Transverse colon (tissue), 3 donors: ENCODE results near the gene VASH2.

ENCODE experiments used
- EP300 ChIP-seq: sonication (generic); formaldehyde crosslinking; IDR thresholded peaks from one replicate; pipeline ENCODE4 v1.6.1; 2017; ENCODE audit warnings: antibody characterized with exemption, low read depth
- POLR2A ChIP-seq: fragments of 450-650 bp; IDR thresholded peaks from one replicate; pipeline ENCODE4 v1.6.1; 2016; ENCODE audit warnings: antibody characterized with exemption, mild to moderate bottlenecking, moderate library complexity
- TF ChIP-seq, protein P1 (sequence below), 5 experiments: fragments of 200-600 bp in 3 of 5; fragments of 450-650 bp in 2 of 5; sonication (generic) in 3 of 5; IDR thresholded peaks; 1 replicate in 2 of 5; 2 replicates in 3 of 5; pipeline ENCODE4 v1.5.1; 2016 to 2017; ENCODE audit warnings: antibody characterized with exemption in 5 of 5, inconsistent platforms in 3 of 5, mild to moderate bottlenecking in 2 of 5, moderate library complexity in 1 of 5

DNA sequence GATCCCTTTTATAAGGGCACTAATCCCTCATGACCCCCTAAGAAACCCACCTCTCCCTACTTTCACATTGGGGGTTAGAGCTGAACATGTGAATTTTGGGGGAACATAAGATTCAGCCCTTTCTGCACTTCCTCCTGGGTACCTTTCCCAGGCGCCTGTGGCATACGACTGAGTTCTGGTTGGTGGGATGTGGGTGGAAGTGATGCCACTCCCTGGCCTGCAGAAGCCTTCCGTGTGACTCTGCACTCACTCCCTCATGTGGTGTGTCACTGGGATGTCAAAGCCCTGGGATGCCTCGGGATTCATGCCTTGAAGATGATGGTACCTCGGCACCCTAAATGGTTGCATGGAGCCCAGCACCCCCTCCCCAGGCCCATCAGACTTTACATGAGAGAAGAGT is 28.3 kb upstream of the VASH2 start:
- TF ChIP-seq POLR2A = no peak
- TF ChIP-seq, protein P1, sequence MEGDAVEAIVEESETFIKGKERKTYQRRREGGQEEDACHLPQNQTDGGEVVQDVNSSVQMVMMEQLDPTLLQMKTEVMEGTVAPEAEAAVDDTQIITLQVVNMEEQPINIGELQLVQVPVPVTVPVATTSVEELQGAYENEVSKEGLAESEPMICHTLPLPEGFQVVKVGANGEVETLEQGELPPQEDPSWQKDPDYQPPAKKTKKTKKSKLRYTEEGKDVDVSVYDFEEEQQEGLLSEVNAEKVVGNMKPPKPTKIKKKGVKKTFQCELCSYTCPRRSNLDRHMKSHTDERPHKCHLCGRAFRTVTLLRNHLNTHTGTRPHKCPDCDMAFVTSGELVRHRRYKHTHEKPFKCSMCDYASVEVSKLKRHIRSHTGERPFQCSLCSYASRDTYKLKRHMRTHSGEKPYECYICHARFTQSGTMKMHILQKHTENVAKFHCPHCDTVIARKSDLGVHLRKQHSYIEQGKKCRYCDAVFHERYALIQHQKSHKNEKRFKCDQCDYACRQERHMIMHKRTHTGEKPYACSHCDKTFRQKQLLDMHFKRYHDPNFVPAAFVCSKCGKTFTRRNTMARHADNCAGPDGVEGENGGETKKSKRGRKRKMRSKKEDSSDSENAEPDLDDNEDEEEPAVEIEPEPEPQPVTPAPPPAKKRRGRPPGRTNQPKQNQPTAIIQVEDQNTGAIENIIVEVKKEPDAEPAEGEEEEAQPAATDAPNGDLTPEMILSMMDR (IDR thresholded peaks at IDR 0.05) = no peak
- no peak for TF ChIP-seq EP300
